ENCODE measurements around the gene OLA1. TPM values are rescaled to one million over a fixed set of nuclear protein-coding genes. Genes with fewer than 3 reads are reported as not detected.

Gene OLA1
- total RNA-seq, 2 donors from 2014 or later, result 75.6 to 92.8 TPM

- Histone ChIP-seq H3K27ac (peak overlapping the region; percentile 8), H3K4me1 (no peaks in the 10 kb centered on the region), H3K36me3 (no peaks in the 10 kb centered on the region), H3K27me3 (no peaks in the 10 kb centered on the region), H3K9ac (ENCODE audit: low read depth in 2 of 2, low read length in 2 of 2) (no peak overlapping the region), H3K9me3 (no peaks in the 10 kb centered on the region), H3K4me3 (no peak overlapping the region)
- no peak for TF ChIP-seq CTCF (IDR thresholded peaks at IDR 0.05)
- intact Hi-C loops (cut with DNase I), result loop anchor here (10.0 kb wide), 2 partner anchors 71 to 631 kb away; partner anchors contain the start of gene SP3
- no peak for DNase-seq
Observed at GRCh38 chr2:174035981-174036742, 212.2 kb downstream of the OLA1 start.

GRCh38 chr2:174035117-174035635, 213.2 kb downstream of the OLA1 start:
- Histone ChIP-seq H3K27ac (no peak overlapping the region), H3K4me3 (no peak overlapping the region), H3K27me3 (no peaks in the 10 kb centered on the region), H3K9me3 (no peaks in the 10 kb centered on the region), H3K4me1 (no peaks in the 10 kb centered on the region), H3K36me3 (no peaks in the 10 kb centered on the region), H3K9ac (ENCODE audit: low read depth in 2 of 2, low read length in 2 of 2) (no peak overlapping the region)
- DNase-seq, result no peak
- intact Hi-C loops (cut with DNase I), result loop anchor here (10.0 kb wide), 2 partner anchors 70 to 630 kb away; partner anchors contain the start of gene SP3
- TF ChIP-seq CTCF (IDR thresholded peaks at IDR 0.05), result no peak

- no peaks in the 10 kb centered on the region for H3K9me3 ChIP-seq
- H3K27me3 ChIP-seq, result no peaks in the 10 kb centered on the region
- H3K27ac ChIP-seq, result no peak overlapping the region
- no peak for DNase-seq
- no peak for TF ChIP-seq CTCF (IDR thresholded peaks at IDR 0.05)
- intact Hi-C loops (cut with DNase I), result loop anchor here (10.0 kb wide), 2 partner anchors 68 to 628 kb away; partner anchors contain the start of gene SP3
- no peak overlapping the region for H3K4me3 ChIP-seq
- H3K4me1 ChIP-seq, result no peaks in the 10 kb centered on the region
- H3K9ac ChIP-seq (ENCODE audit: low read depth in 2 of 2, low read length in 2 of 2), result no peak overlapping the region
- H3K36me3 ChIP-seq, result no peaks in the 10 kb centered on the region
Observed at GRCh38 chr2:174033163-174033550, 215.2 kb downstream of the OLA1 start.

- no peaks in the 10 kb centered on the region for H3K36me3 ChIP-seq
- no peaks in the 10 kb centered on the region for H3K27me3 ChIP-seq
- DNase-seq, result no peak
- no peaks in the 10 kb centered on the region for H3K4me1 ChIP-seq
- H3K9ac ChIP-seq (ENCODE audit: low read depth in 2 of 2, low read length in 2 of 2), result no peak overlapping the region
- no peaks in the 10 kb centered on the region for H3K9me3 ChIP-seq
- H3K4me3 ChIP-seq, result no peak overlapping the region
- no peak overlapping the region for H3K27ac ChIP-seq
- TF ChIP-seq CTCF (IDR thresholded peaks at IDR 0.05), result no peak
- intact Hi-C loops (cut with DNase I), result loop anchor here (10.0 kb wide), 2 partner anchors 66 to 626 kb away; partner anchors contain the start of gene SP3
Observed at GRCh38 chr2:174031226-174031625, 217.1 kb downstream of the OLA1 start.

- H3K9ac ChIP-seq (ENCODE audit: low read depth in 2 of 2, low read length in 2 of 2), result no peak overlapping the region
- H3K36me3 ChIP-seq, result no peaks in the 10 kb centered on the region
- H3K4me1 ChIP-seq, result peaks cover 2% of the 10 kb centered on the region
- H3K9me3 ChIP-seq, result no peaks in the 10 kb centered on the region
- no peak for DNase-seq
- no peak overlapping the region for H3K4me3 ChIP-seq
- intact Hi-C loops (cut with DNase I), result no loop called here
- no peak for TF ChIP-seq CTCF (IDR thresholded peaks at IDR 0.05)
- H3K27me3 ChIP-seq, result no peaks in the 10 kb centered on the region
- no peak overlapping the region for H3K27ac ChIP-seq
Observed at GRCh38 chr2:174028935-174029334, 219.4 kb downstream of the OLA1 start.
